Nephron (organoid): ENCODE results near the gene RTEL1.

Experiments
- H3K27ac Mint-ChIP-seq, 3 experiments: 2 replicates each; pipeline ENCODE4 v1.8.0; 2020; ENCODE audit warnings: mixed read lengths in 3 of 3, mild to moderate bottlenecking in 2 of 3, moderate library complexity in 1 of 3
- H3K27me3 Mint-ChIP-seq: 2 replicates; pipeline ENCODE4 v1.8.0; 2021; ENCODE audit warnings: low read depth, mild to moderate bottlenecking, moderate library complexity, mixed read lengths
- H3K36me3 Mint-ChIP-seq: 2 replicates; pipeline ENCODE4 v1.8.0; 2020; ENCODE audit warnings: low read depth, mixed read lengths
- H3K4me1 Mint-ChIP-seq: 2 replicates; pipeline ENCODE4 v1.8.0; 2020; ENCODE audit warnings: mixed read lengths
- H3K4me3 Mint-ChIP-seq, 3 experiments: 2 replicates each; pipeline ENCODE4 v1.8.0; 2020; ENCODE audit warnings: mild to moderate bottlenecking in 3 of 3, mixed read lengths in 3 of 3, moderate library complexity in 2 of 3
- H3K9me3 Mint-ChIP-seq: 2 replicates; pipeline ENCODE4 v1.8.0; 2020; ENCODE audit warnings: mixed read lengths
- TF ChIP-seq, protein P1 (sequence below), 3 experiments: fragments of 200-600 bp; sonication (generic); IDR thresholded peaks; one replicate each; pipeline ENCODE4 v1.5.0; 2021; ENCODE audit warnings: antibody characterized with exemption in 3 of 3; ENCODE audit not compliant: unreplicated experiment in 3 of 3

RTEL1 gene

DNA sequence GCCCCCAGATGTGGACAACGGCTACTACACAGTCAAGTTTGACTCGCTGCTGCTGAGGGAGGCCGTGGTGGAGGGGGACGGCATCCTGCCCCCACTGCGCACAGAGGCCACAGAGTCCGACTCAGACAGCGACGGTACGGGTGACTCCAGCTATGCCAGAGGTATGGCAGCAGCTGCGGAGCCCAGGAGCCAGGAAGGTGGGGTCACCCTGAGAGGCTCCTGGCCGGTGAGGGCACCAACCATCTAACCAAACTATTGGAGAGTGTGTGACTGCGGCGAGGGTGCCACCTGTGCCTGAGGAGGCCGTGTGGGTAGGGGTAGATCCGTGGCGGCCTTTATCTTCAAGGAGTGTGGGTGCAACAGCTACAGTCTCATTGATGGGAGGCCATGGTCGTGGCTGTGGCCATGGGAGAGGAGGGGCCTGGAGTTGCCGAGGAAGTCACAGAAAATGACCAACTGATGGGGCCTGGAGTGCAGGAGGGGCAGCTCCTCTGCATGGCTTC, 75.5 kb downstream of the RTEL1 start:
- peaks cover 5% of the 10 kb centered on the region for H3K27me3 Mint-ChIP-seq
- TF ChIP-seq, protein P1, sequence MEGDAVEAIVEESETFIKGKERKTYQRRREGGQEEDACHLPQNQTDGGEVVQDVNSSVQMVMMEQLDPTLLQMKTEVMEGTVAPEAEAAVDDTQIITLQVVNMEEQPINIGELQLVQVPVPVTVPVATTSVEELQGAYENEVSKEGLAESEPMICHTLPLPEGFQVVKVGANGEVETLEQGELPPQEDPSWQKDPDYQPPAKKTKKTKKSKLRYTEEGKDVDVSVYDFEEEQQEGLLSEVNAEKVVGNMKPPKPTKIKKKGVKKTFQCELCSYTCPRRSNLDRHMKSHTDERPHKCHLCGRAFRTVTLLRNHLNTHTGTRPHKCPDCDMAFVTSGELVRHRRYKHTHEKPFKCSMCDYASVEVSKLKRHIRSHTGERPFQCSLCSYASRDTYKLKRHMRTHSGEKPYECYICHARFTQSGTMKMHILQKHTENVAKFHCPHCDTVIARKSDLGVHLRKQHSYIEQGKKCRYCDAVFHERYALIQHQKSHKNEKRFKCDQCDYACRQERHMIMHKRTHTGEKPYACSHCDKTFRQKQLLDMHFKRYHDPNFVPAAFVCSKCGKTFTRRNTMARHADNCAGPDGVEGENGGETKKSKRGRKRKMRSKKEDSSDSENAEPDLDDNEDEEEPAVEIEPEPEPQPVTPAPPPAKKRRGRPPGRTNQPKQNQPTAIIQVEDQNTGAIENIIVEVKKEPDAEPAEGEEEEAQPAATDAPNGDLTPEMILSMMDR (IDR thresholded peaks at IDR 0.05; ENCODE audit: unreplicated experiment in 3 of 3): no peak
- H3K4me3 Mint-ChIP-seq: no peak overlapping the region
- no peak overlapping the region for H3K27ac Mint-ChIP-seq
- peaks cover under 1% of the 10 kb centered on the region for H3K4me1 Mint-ChIP-seq
- peaks cover 34% of the 10 kb centered on the region for H3K36me3 Mint-ChIP-seq
- no peaks in the 10 kb centered on the region for H3K9me3 Mint-ChIP-seq

GRCh38 chr20:63734111-63734945, 76.2 kb downstream of the RTEL1 start:
- H3K27ac Mint-ChIP-seq: no peak overlapping the region
- peaks cover 5% of the 10 kb centered on the region for H3K27me3 Mint-ChIP-seq
- TF ChIP-seq, protein P1 (IDR thresholded peaks at IDR 0.05; ENCODE audit: unreplicated experiment in 3 of 3): no peak
- peaks cover 29% of the 10 kb centered on the region for H3K36me3 Mint-ChIP-seq
- H3K4me3 Mint-ChIP-seq: no peak overlapping the region
- H3K9me3 Mint-ChIP-seq: no peaks in the 10 kb centered on the region
- H3K4me1 Mint-ChIP-seq: no peaks in the 10 kb centered on the region

GRCh38 chr20:63734946-63735858, 77.1 kb downstream of the RTEL1 start:
- no peak overlapping the region for H3K27ac Mint-ChIP-seq
- no peaks in the 10 kb centered on the region for H3K9me3 Mint-ChIP-seq
- peaks cover 21% of the 10 kb centered on the region for H3K36me3 Mint-ChIP-seq
- no peaks in the 10 kb centered on the region for H3K4me1 Mint-ChIP-seq
- H3K27me3 Mint-ChIP-seq: peaks cover 5% of the 10 kb centered on the region
- TF ChIP-seq, protein P1 (IDR thresholded peaks at IDR 0.05; ENCODE audit: unreplicated experiment in 3 of 3): no peak
- H3K4me3 Mint-ChIP-seq: no peak overlapping the region

GRCh38 chr20:63735859-63736718, 78.0 kb downstream of the RTEL1 start, which contains the start of gene LIME1:
Gene LIME1, plus strand, starts transcription at chr20:63736664. Its CDS starts 886 bp downstream, at chr20:63737550.
- H3K36me3 Mint-ChIP-seq: peaks cover 18% of the 10 kb centered on the region
- no peak within 1 kb of the TSS for H3K27ac Mint-ChIP-seq

More at GRCh38 chr20:63735859-63736718, 78.0 kb downstream of the RTEL1 start, which contains the start of gene LIME1:
- no peaks in the 10 kb centered on the region for H3K4me1 Mint-ChIP-seq
- TF ChIP-seq, protein P1 (IDR thresholded peaks at IDR 0.05; ENCODE audit: unreplicated experiment in 3 of 3): no peak
- H3K27me3 Mint-ChIP-seq: peaks cover 5% of the 10 kb centered on the region
- H3K4me3 Mint-ChIP-seq: peak within 1 kb of the TSS in 2 of 3 experiments; percentile 9 to 17
- H3K9me3 Mint-ChIP-seq: no peaks in the 10 kb centered on the region
